HG02798 (cell line): Measurements from ENCODE around the gene IL20.

Experiments
- ATAC-seq: cut with Tn5 transposase; IDR thresholded peaks from one replicate; pipeline ENCODE4 v1.9.1; 2021; ENCODE audit warnings: mild to moderate bottlenecking; ENCODE audit not compliant: unreplicated experiment, poor library complexity

IL20 gene

DNA sequence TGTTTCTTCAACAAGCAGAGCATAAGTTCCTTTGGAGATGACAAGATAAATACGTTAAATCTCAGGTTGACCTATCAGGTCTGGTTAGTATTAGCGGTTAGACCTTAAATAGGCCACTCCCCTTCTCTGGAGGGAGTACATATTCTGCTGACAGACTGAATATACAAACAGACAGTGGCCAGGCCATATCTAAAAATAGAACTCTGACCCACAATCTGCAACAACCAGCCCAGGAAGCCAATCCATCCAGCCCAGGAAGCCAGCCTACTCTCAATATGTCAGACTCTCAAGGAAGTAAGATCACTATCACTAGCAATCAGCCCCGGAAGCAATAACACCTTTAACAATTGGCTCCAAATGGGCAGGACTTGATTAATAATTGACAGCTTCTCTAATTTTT, 6.7 kb downstream of the IL20 start:
- ATAC-seq, result no peak

GRCh38 chr1:206873603-206874188, 8.3 kb downstream of the IL20 start:
- ATAC-seq, result no peak

DNA sequence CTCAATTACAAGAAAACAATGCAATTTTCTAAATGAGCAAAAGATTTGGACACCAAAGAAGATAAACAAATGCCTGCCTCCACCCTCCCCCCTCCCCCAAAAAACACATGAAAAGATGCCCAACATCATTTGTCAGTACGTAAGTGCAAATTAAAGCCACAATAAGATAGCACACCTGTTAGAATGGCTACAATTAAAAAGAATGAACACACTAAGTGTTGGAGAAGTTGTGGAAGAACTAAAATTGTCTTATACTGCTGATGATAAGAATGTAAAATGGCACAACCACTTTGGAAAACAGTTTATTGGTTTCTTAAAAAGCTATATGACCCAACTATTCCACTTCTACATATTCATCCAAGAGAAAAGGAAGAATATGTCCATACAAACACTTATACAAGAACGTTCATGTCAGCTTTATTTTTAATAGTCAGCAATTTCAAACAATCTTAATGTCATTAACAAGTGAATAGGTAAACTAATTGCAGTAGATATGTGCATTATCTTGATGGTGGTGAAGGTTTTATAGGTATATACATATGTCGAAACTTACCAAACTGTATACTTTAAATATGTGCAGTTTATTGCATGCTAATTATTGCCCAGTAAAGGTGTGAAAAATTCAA, 10.4 kb downstream of the IL20 start:
- no peak for ATAC-seq

DNA sequence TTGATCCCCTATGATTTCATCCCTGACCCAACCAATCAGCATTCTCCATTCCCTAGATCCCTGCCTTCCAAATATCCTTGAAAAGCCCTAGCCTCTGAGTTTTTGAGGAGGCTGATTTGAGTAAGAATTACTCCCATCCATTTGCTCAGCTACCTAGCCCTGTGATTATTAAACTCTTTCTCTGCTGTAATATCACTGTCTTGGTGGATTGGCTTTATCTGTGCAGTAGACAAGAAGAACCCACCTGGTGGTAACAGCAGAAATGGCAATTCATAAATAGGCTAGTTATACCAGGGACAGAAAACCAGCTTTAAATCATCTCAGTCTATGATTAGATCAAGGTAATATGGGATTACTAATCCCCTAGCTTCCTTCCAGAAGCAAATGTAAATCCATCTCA, 13.0 kb downstream of the IL20 start:
- ATAC-seq, result no peak

- ATAC-seq, result no peak
These were observed 14.9 kb downstream of the IL20 start for GRCh38 chr1:206880314-206880713.

DNA sequence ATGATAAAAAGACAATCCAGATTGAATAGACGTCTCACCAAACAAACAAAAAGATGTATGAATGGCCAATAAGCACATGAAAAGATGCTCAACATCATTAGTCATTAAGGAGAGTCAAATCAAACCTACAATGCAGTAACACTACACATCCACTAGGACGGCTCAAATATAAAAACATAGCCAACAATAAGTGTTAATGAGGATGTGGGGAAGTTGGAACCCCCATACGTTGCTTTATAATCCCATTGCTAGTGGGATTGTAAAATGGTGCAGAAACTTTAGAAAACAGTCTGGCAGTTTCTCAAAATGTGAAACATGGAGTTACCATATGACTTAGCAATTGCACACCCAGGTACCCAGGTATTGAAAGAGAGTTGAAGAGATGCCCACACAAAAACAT, 17.1 kb downstream of the IL20 start:
- no peak for ATAC-seq

GRCh38 chr1:206883160-206883559, 17.7 kb downstream of the IL20 start:
- no peak for ATAC-seq

DNA sequence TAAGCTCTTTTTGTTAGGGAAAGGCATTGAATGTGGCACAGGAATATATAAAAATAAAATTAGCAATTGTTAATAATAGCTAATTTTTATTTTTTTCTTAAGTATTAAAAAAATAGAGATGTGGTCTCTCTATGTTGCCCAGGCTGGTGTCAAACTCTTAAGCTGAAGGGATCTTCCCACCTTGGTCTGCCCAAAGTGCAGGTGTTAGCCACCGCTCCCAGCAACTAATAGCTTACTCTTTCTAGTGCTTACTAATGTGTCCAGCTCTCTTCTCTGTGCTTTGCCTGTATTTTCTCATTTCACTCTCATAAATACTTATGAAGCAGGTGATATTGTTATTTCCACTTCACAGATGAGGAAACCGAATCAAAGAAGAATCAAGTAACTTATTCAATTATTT, 18.5 kb downstream of the IL20 start:
- no peak for ATAC-seq

DNA sequence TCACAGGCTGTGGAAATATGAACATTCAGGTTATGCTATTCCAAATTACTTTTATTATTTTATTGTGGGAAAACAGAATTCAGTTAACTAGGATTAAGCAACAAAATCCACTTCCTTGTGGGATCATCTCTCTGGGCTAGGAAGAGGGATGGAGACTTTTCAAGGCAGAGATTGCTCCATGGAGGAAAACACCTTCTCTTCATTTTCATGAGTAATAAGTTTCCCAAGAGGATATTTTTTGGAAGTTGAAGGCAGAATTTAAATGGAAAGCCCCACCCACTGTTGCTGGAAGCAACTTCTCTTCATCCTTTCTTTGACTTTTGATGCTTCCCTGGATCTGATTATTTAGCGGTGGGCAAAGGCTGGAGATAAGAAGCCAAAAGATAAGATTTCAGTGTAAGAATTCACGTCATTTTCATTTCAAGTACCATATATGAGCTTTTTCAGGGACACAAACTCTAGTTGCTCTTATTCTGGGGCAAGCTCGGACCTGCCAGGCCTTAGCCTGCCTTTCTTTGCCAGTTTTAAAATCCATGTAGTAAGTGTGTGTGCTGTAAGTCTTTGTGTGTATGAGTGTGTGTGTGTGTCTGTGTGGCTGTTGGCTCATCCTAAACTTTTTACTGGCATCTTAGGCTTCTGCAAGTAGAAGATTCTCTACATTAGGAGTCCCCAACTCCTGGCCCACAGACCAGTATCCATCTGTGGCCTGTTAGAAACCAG, 20.1 kb downstream of the IL20 start:
- no peak for ATAC-seq

DNA sequence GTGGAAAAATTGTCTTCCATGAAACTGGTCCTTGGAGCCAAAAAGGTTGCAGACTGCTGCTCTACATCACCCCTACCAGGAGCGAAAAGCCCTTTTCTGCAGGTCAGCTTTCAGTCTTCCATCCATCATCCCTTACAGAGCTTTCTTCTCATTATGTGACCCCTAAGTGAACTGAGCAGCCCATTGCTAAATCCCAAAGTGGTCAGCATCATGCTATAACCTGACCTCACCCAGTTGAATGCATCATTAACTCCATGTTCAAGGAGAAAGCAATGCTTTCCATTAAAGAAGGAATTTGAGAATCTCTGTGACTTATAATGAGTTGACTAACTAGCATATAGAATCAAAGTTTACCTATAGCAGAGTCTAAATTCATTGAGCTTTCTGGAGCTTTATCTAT, 21.4 kb downstream of the IL20 start:
- ATAC-seq, result no peak

- no peak for ATAC-seq
These were observed 22.3 kb downstream of the IL20 start for GRCh38 chr1:206887701-206888100.

GRCh38 chr1:206890125-206891060, 25.0 kb downstream of the IL20 start:
- no peak for ATAC-seq

DNA sequence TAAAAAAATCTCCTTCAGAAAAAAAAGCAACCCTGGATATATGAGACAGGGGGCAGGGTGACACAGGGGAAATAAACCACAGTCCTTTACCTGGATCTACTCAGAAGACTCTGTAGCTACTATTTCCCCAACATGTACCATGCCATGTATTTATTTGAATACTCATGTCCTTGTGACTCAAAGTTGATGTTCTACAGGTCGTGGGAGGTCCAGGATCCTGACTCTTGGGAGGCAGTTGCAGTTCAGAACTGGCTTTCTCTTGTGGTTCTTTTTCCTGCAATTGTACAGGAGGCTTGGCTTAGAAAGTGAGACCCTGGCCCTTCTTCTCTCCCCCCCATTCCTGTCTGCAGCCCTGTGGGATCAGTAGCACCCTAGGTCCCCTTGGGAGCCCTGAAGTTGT, 26.0 kb downstream of the IL20 start:
- no peak for ATAC-seq

DNA sequence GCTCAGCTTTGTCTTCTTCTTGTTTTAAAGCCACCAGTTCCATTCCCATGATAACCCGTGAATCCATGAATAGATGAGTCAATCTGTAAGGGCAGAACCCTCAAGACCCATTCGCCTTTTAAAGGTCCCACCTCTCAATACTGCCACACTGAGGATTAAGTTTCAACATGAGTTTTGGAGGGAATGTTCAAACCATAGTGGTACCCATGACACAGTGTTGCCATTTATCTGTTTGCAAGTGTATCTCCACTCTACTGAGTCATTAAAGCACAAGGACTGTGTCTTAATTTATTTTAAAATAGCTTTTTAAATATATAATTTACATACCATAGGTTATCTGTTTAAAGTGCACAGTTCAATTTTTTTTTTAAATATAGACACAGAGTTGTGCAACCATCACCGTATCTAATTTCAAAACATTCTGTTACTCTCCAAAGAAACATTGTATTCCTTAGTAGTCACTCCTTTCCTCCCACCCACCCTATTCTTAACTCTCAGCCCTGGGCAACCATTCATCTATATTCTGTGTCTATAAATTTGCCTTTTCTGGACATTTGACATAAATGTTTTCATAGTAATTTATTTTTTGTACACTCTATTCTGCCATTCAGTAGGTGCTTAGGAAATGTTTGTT, 27.0 kb downstream of the IL20 start:
- ATAC-seq, result no peak

GRCh38 chr1:206893380-206893779, 28.0 kb downstream of the IL20 start:
- ATAC-seq, result no peak

DNA sequence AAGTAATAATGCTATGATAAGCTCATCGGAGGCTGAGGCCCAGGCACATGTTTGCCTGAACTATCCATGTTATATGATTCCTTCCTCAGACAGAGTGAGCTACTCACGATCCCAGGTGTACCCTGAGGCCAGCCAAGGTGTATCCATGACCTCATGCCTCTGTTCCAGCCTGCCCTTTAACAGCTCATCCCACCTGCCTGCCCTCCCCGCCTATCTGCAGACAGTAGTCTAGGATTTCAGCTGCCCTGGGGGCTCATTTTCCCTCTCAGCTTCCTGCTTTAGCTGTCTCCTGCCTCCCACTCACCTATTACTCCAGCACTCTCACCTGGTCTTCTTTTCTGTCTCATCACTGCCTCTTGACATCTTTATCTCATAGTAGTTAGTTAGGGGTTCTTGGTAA, 29.9 kb downstream of the IL20 start:
- no peak for ATAC-seq

DNA sequence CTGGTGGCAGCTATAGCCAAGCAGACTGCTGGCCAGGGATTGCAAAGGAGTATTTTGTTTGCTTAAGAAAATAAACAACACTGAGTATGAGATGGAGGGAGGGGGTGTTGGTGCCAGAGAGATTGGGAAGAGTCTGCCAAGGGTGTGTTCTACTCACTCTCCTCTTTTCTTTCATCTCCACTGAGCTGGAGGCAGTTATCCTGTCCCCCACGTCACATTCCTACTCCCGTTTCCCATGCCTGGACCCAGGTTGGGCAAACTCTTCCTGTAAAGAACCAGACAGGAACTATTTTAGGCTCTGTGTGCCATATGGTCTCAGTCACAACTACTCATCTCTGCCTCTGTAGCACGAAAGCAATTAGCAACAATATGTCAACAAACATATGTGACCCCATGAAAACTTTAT, 30.4 kb downstream of the IL20 start:
- no peak for ATAC-seq

- ATAC-seq, result no peak
These were observed 30.8 kb downstream of the IL20 start for GRCh38 chr1:206896261-206896660.

DNA sequence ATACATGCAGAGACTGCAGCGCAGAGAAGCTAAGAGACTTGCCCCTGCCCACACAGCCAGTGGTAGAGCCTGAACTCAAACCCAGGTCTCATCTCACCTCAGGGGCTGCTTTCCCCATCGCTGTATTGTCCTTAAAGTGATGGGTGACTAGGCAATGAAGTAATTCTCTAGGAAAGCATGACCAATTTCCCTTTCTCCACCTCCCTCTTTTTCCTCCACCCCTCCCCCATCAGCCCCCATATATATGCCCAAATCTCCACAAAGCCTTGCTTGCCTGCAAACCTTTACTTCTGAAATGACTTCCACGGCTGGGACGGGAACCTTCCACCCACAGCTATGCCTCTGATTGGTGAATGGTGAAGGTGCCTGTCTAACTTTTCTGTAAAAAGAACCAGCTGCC, 31.8 kb downstream of the IL20 start, which contains the start of gene IL24:
Gene IL24, plus strand, starts transcription at position 269 of the 400 bp plus-strand sequence. CDS start 390 bp downstream, outside the sequence.
- no peak for ATAC-seq
